A673 (cell line): ENCODE data around the gene PIK3CD. TPM values are rescaled to one million over a fixed set of nuclear protein-coding genes. Genes with fewer than 3 reads are reported as not detected.

Experiments
- BruUV-seq: library from RNA; stranded (reverse); fragments of 400-500 nt; replicated peaks from 2 replicates; lab custom pipeline; 2021; lab: Mats Ljungman, UMichigan
- CTCF ChIA-PET: fragments of 300-600 bp; sonication (Branson Sonifier 250); formaldehyde crosslinking; loops from one replicate; lab custom pipeline; 2022; ENCODE audit warnings: antibody characterized with exemption; lab: Charles Lee
- POLR2A ChIA-PET: fragments of 300-600 bp; sonication (Branson Sonifier 250); formaldehyde crosslinking; loops from one replicate; lab custom pipeline; 2022; ENCODE audit warnings: antibody characterized with exemption; ENCODE audit not compliant: low non-redundant PET; lab: Charles Lee
- DNase-seq: peaks from one replicate; pipeline ENCODE4 v3.0.0-alpha.2; 2015; ENCODE audit warnings: low spot score
- H3K27ac ChIP-seq: fragments of 200-600 bp; sonication (generic); 2 replicates; pipeline ENCODE4 v1.5.1; 2016; ENCODE audit warnings: mixed run types, low read depth, mild to moderate bottlenecking, mixed read lengths, antibody characterized with exemption, low read length; ENCODE audit not compliant: poor library complexity, severe bottlenecking
- H3K27me3 ChIP-seq: fragments of 200-600 bp; sonication (generic); replicated peaks from 2 replicates; pipeline ENCODE4 v1.6.1; 2017; ENCODE audit warnings: mixed run types, low read depth, mild to moderate bottlenecking, mixed read lengths, antibody characterized with exemption, low read length; ENCODE audit not compliant: insufficient read depth, poor library complexity
- H3K36me3 ChIP-seq: fragments of 200-600 bp; sonication (generic); 2 replicates; pipeline ENCODE4 v1.6.1; 2016; ENCODE audit warnings: mixed run types, mild to moderate bottlenecking, mixed read lengths, antibody characterized with exemption, low read length; ENCODE audit not compliant: insufficient read depth, poor library complexity, severe bottlenecking
- H3K4me1 ChIP-seq: fragments of 200-600 bp; sonication (generic); 2 replicates; pipeline ENCODE4 v1.6.1; 2017; ENCODE audit warnings: mixed run types, mild to moderate bottlenecking, mixed read lengths, antibody characterized with exemption, low read length; ENCODE audit not compliant: insufficient read depth, poor library complexity, severe bottlenecking
- H3K4me3 ChIP-seq: fragments of 200-600 bp; sonication (generic); 2 replicates; pipeline ENCODE4 v1.5.1; 2016; ENCODE audit warnings: low read depth, mixed run types, mild to moderate bottlenecking, mixed read lengths, low read length; ENCODE audit not compliant: poor library complexity, severe bottlenecking
- H3K9me3 ChIP-seq: fragments of 200-600 bp; sonication (generic); 2 replicates; pipeline ENCODE4 v1.6.1; 2016; ENCODE audit warnings: mixed run types, low read depth, mild to moderate bottlenecking, mixed read lengths, antibody characterized with exemption, low read length; ENCODE audit not compliant: poor library complexity, severe bottlenecking
- EZH2 ChIP-seq: fragments of 200-600 bp; sonication (generic); IDR thresholded peaks from 2 replicates; pipeline ENCODE4 v1.6.1; 2017; ENCODE audit warnings: borderline replicate concordance, low read depth, mild to moderate bottlenecking, mixed read lengths, antibody characterized with exemption, low read length; ENCODE audit not compliant: poor library complexity, severe bottlenecking
- intact Hi-C: fragments of 100-400 bp; cut with micrococcal nuclease; formaldehyde crosslinking; loops from one replicate; pipeline ENCODE4 v1.10.0; 2022; ENCODE audit not compliant: unreplicated experiment
- total RNA-seq: library from RNA; stranded (reverse); gene quantifications from 2 replicates; pipeline ENCODE4 v1.2.3, GENCODE V29; 2021
- TF ChIP-seq, protein P1 (sequence below): fragments of 300-800, 200-600 bp; sonication (generic); conservative IDR thresholded peaks from 2 replicates; pipeline ENCODE4 v1.5.1; 2017; ENCODE audit warnings: low read depth, mild to moderate bottlenecking, antibody characterized with exemption, low read length, moderate library complexity, mixed read lengths

The PIK3CD gene
- total RNA-seq, 1 experiment from 2014 or later, result 2.1 TPM

- intact Hi-C loops, result no loop called here
- Histone ChIP-seq H3K36me3 (no peaks in the 10 kb centered on the region), H3K4me3 (no peak overlapping the region), H3K27me3 (peaks cover 11% of the 10 kb centered on the region), H3K27ac (no peak overlapping the region), H3K9me3 (no peaks in the 10 kb centered on the region), H3K4me1 (no peaks in the 10 kb centered on the region)
- TF ChIP-seq, protein P1, sequence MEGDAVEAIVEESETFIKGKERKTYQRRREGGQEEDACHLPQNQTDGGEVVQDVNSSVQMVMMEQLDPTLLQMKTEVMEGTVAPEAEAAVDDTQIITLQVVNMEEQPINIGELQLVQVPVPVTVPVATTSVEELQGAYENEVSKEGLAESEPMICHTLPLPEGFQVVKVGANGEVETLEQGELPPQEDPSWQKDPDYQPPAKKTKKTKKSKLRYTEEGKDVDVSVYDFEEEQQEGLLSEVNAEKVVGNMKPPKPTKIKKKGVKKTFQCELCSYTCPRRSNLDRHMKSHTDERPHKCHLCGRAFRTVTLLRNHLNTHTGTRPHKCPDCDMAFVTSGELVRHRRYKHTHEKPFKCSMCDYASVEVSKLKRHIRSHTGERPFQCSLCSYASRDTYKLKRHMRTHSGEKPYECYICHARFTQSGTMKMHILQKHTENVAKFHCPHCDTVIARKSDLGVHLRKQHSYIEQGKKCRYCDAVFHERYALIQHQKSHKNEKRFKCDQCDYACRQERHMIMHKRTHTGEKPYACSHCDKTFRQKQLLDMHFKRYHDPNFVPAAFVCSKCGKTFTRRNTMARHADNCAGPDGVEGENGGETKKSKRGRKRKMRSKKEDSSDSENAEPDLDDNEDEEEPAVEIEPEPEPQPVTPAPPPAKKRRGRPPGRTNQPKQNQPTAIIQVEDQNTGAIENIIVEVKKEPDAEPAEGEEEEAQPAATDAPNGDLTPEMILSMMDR, result no peak
- TF ChIP-seq EZH2, result no peak
- CTCF ChIA-PET, result interaction anchor here (0.6 kb wide), 1 partner anchor 245 kb away, joined by 3 read pairs; no protein-coding TSS in a partner anchor
- no peak for DNase-seq
- POLR2A ChIA-PET, result no interaction called here
- BruUV-seq, result no TSS peak
These were observed 6.7 kb downstream of the PIK3CD start for GRCh38 chr1:9658199-9658598.

DNA sequence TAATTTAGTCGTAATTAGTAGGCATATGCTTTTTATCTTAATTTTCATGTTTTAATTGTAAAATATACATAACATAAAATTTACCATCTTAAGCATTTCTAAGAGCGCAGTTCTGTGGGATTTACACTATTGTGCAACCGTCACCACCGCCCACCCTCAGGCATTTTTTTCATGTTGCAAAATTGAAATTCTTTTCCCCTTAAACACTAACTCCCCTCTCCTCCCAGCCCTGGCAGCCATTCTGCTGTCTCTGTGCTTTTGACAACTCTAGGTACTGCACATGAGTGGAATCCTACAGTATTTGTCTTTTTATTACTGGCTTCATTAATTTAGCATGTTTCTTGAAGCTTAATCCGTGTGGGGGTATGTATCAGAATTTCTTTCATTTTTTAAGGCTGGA, 7.8 kb downstream of the PIK3CD start:
- CTCF ChIA-PET, result no interaction called here
- no peak for TF ChIP-seq EZH2
- TF ChIP-seq, protein P1, result no peak
- H3K27me3 ChIP-seq, result peaks cover 1% of the 10 kb centered on the region
- no peak overlapping the region for H3K27ac ChIP-seq
- DNase-seq, result peak; percentile 41
- H3K9me3 ChIP-seq, result no peaks in the 10 kb centered on the region
- no peaks in the 10 kb centered on the region for H3K36me3 ChIP-seq
- H3K4me3 ChIP-seq, result no peak overlapping the region
- no peaks in the 10 kb centered on the region for H3K4me1 ChIP-seq
- POLR2A ChIA-PET, result no interaction called here
- BruUV-seq, result no TSS peak
- intact Hi-C loops, result no loop called here

GRCh38 chr1:9663257-9663656, 11.7 kb downstream of the PIK3CD start:
- Histone ChIP-seq H3K27me3 (no peaks in the 10 kb centered on the region), H3K36me3 (no peaks in the 10 kb centered on the region), H3K9me3 (no peaks in the 10 kb centered on the region), H3K4me3 (no peak overlapping the region), H3K4me1 (no peaks in the 10 kb centered on the region), H3K27ac (no peak overlapping the region)
- DNase-seq, result no peak
- TF ChIP-seq EZH2, result no peak
- TF ChIP-seq, protein P1, result no peak
- intact Hi-C loops, result no loop called here
- CTCF ChIA-PET, result no interaction called here
- no TSS peak for BruUV-seq
- POLR2A ChIA-PET, result no interaction called here
